HuH-7.5 (cell line): ENCODE measurements around the gene KRT7.
"Not testable (repeated sequence)": the region's sequence is repeated elsewhere in the genome, so short reads cannot be mapped to it uniquely, and the experiment has no call there.

Experiments used
- DNase-seq: peaks from one replicate; pipeline ENCODE4 v3.0.0; 2011; ENCODE audit warnings: low spot score

KRT7 gene

GRCh38 chr12:52243856-52244614, 11.0 kb downstream of the KRT7 start:
- DNase-seq, result no peak

- DNase-seq, result no peak
These were observed 11.6 kb downstream of the KRT7 start for GRCh38 chr12:52244615-52244994.

GRCh38 chr12:52245259-52245961, 12.4 kb downstream of the KRT7 start:
- DNase-seq, result no peak

- no peak for DNase-seq
These were observed 13.0 kb downstream of the KRT7 start for GRCh38 chr12:52245962-52246569.

- DNase-seq, result no peak
These were observed 13.9 kb downstream of the KRT7 start for GRCh38 chr12:52246720-52247621.

- DNase-seq, result no peak
These were observed 14.8 kb downstream of the KRT7 start for GRCh38 chr12:52247622-52248540.

- DNase-seq, result no peak
These were observed 15.8 kb downstream of the KRT7 start for GRCh38 chr12:52248541-52249461.

GRCh38 chr12:52249511-52250047, 16.5 kb downstream of the KRT7 start:
- no peak for DNase-seq

GRCh38 chr12:52250048-52250990, 17.3 kb downstream of the KRT7 start:
- DNase-seq, result no peak

- DNase-seq, result no peak
These were observed 18.5 kb downstream of the KRT7 start for GRCh38 chr12:52251367-52252051.

- DNase-seq, result not testable (repeated sequence)
These were observed 19.2 kb downstream of the KRT7 start for GRCh38 chr12:52252175-52252615.

- no peak for DNase-seq
These were observed 19.8 kb downstream of the KRT7 start for GRCh38 chr12:52252728-52253343.

- DNase-seq, result no peak
These were observed 20.5 kb downstream of the KRT7 start for GRCh38 chr12:52253391-52254179.

- no peak for DNase-seq
These were observed 21.3 kb downstream of the KRT7 start for GRCh38 chr12:52254180-52254964.

GRCh38 chr12:52254965-52255751, 22.1 kb downstream of the KRT7 start:
- no peak for DNase-seq
